ENCODE measurements around the gene CDKL5.

The CDKL5 gene

GRCh38 chrX:18394477-18394876 lies 30.9 kb upstream of the CDKL5 start:
- H3K79me2 ChIP-seq (ENCODE audit: low read length), result no peaks in the 10 kb centered on the region
- H3K27me3 ChIP-seq (ENCODE audit: low read depth, low read length), result no peaks in the 10 kb centered on the region
- H3K36me3 ChIP-seq (replicated peaks; ENCODE audit: low read depth, low read length), result no peaks in the 10 kb centered on the region
- H3K9me3 ChIP-seq (ENCODE audit: insufficient read depth, low read length), result no peaks in the 10 kb centered on the region
- H3K4me3 ChIP-seq (ENCODE audit: low read length), result no peak overlapping the region
- H4K20me1 ChIP-seq (ENCODE audit: insufficient read depth, low read length), result no peaks in the 10 kb centered on the region
- TF ChIP-seq CTCF (IDR thresholded peaks at IDR 0.05; ENCODE audit: low read depth, low read length) (no peak), EZH2phosphoT487 (IDR thresholded peaks at IDR 0.05; ENCODE audit: low read depth) (no peak)
- no peak overlapping the region for H3K27ac ChIP-seq (ENCODE audit: low read length)
- H3K4me1 ChIP-seq (ENCODE audit: low read length), result no peaks in the 10 kb centered on the region
- no peak overlapping the region for H3K9ac ChIP-seq (ENCODE audit: low read length)
- no peak overlapping the region for H2AFZ ChIP-seq (ENCODE audit: low read depth, low read length)
- H3K4me2 ChIP-seq (ENCODE audit: low read length), result no peak overlapping the region

- Histone ChIP-seq H4K20me1 (ENCODE audit: insufficient read depth, low read length) (no peaks in the 10 kb centered on the region), H3K9me3 (ENCODE audit: insufficient read depth, low read length) (no peaks in the 10 kb centered on the region), H3K27ac (ENCODE audit: low read length) (no peak overlapping the region), H3K9ac (ENCODE audit: low read length) (no peak overlapping the region), H3K4me2 (ENCODE audit: low read length) (no peak overlapping the region), H3K4me1 (ENCODE audit: low read length) (no peaks in the 10 kb centered on the region), H2AFZ (ENCODE audit: low read depth, low read length) (no peak overlapping the region), H3K4me3 (ENCODE audit: low read length) (no peak overlapping the region), H3K79me2 (ENCODE audit: low read length) (no peaks in the 10 kb centered on the region), H3K36me3 (replicated peaks; ENCODE audit: low read depth, low read length) (no peaks in the 10 kb centered on the region), H3K27me3 (ENCODE audit: low read depth, low read length) (no peaks in the 10 kb centered on the region)
- TF ChIP-seq EZH2phosphoT487 (IDR thresholded peaks at IDR 0.05; ENCODE audit: low read depth) (no peak), CTCF (IDR thresholded peaks at IDR 0.05; ENCODE audit: low read depth, low read length) (no peak)
Observed at GRCh38 chrX:18401848-18402213, 23.6 kb upstream of the CDKL5 start.

GRCh38 chrX:18406531-18407266 lies 18.7 kb upstream of the CDKL5 start:
- no peak overlapping the region for H3K4me2 ChIP-seq (ENCODE audit: low read length)
- H4K20me1 ChIP-seq (ENCODE audit: insufficient read depth, low read length), result no peaks in the 10 kb centered on the region
- no peak overlapping the region for H2AFZ ChIP-seq (ENCODE audit: low read depth, low read length)
- TF ChIP-seq EZH2phosphoT487 (IDR thresholded peaks at IDR 0.05; ENCODE audit: low read depth) (no peak), CTCF (IDR thresholded peaks at IDR 0.05; ENCODE audit: low read depth, low read length) (no peak)
- no peaks in the 10 kb centered on the region for H3K27me3 ChIP-seq (ENCODE audit: low read depth, low read length)
- no peaks in the 10 kb centered on the region for H3K36me3 ChIP-seq (replicated peaks; ENCODE audit: low read depth, low read length)
- H3K9ac ChIP-seq (ENCODE audit: low read length), result no peak overlapping the region
- H3K79me2 ChIP-seq (ENCODE audit: low read length), result no peaks in the 10 kb centered on the region
- no peak overlapping the region for H3K27ac ChIP-seq (ENCODE audit: low read length)
- no peaks in the 10 kb centered on the region for H3K9me3 ChIP-seq (ENCODE audit: insufficient read depth, low read length)
- H3K4me3 ChIP-seq (ENCODE audit: low read length), result no peak overlapping the region
- H3K4me1 ChIP-seq (ENCODE audit: low read length), result no peaks in the 10 kb centered on the region

- Histone ChIP-seq H3K4me3 (ENCODE audit: low read length) (no peak overlapping the region), H2AFZ (ENCODE audit: low read depth, low read length) (no peak overlapping the region), H4K20me1 (ENCODE audit: insufficient read depth, low read length) (no peaks in the 10 kb centered on the region), H3K27me3 (ENCODE audit: low read depth, low read length) (no peaks in the 10 kb centered on the region), H3K4me2 (ENCODE audit: low read length) (no peak overlapping the region), H3K36me3 (replicated peaks; ENCODE audit: low read depth, low read length) (no peaks in the 10 kb centered on the region), H3K27ac (ENCODE audit: low read length) (no peak overlapping the region), H3K9ac (ENCODE audit: low read length) (no peak overlapping the region), H3K9me3 (ENCODE audit: insufficient read depth, low read length) (no peaks in the 10 kb centered on the region), H3K79me2 (ENCODE audit: low read length) (no peaks in the 10 kb centered on the region), H3K4me1 (ENCODE audit: low read length) (no peaks in the 10 kb centered on the region)
- peak; percentile 37 for TF ChIP-seq CTCF (IDR thresholded peaks at IDR 0.05; ENCODE audit: low read depth, low read length)
- TF ChIP-seq EZH2phosphoT487 (IDR thresholded peaks at IDR 0.05; ENCODE audit: low read depth), result no peak
Observed at GRCh38 chrX:18410038-18410437, 15.4 kb upstream of the CDKL5 start.

Measured in OCI-LY3 (cell line).